GM19193 (cell line): ENCODE results near the gene FHIT.

Experiments used
- POLR2A ChIP-seq: IDR thresholded peaks from 4 replicates; pipeline ENCODE4 v1.6.1; 2011; ENCODE audit not compliant: insufficient read depth, insufficient read length; ENCODE audit errors: extremely low read depth

FHIT gene

GRCh38 chr3:60651799-60652198 lies 599.5 kb downstream of the FHIT start:
- TF ChIP-seq POLR2A, result no peak

GRCh38 chr3:60650171-60650570 lies 601.1 kb downstream of the FHIT start:
- TF ChIP-seq POLR2A, result no peak

GRCh38 chr3:60645801-60646200 lies 605.5 kb downstream of the FHIT start:
- no peak for TF ChIP-seq POLR2A

GRCh38 chr3:60643831-60644230 lies 607.4 kb downstream of the FHIT start:
- TF ChIP-seq POLR2A, result no peak

GRCh38 chr3:60641354-60641753 lies 609.9 kb downstream of the FHIT start:
- TF ChIP-seq POLR2A, result no peak

- no peak for TF ChIP-seq POLR2A
Measured at GRCh38 chr3:60636846-60637245, 614.4 kb downstream of the FHIT start.

GRCh38 chr3:60633644-60634043 lies 617.6 kb downstream of the FHIT start:
- no peak for TF ChIP-seq POLR2A

- TF ChIP-seq POLR2A, result no peak
Measured at GRCh38 chr3:60631509-60631908, 619.7 kb downstream of the FHIT start.

- no peak for TF ChIP-seq POLR2A
Measured at GRCh38 chr3:60630953-60631352, 620.3 kb downstream of the FHIT start.

- no peak for TF ChIP-seq POLR2A
Measured at GRCh38 chr3:60629816-60630215, 621.4 kb downstream of the FHIT start.

GRCh38 chr3:60622349-60622748 lies 628.9 kb downstream of the FHIT start:
- TF ChIP-seq POLR2A, result no peak

- TF ChIP-seq POLR2A, result no peak
Measured at GRCh38 chr3:60617188-60617587, 634.1 kb downstream of the FHIT start.

- TF ChIP-seq POLR2A, result no peak
Measured at GRCh38 chr3:60613769-60614303, 637.4 kb downstream of the FHIT start.

GRCh38 chr3:60610441-60611112 lies 640.7 kb downstream of the FHIT start:
- TF ChIP-seq POLR2A, result no peak

- no peak for TF ChIP-seq POLR2A
Measured at GRCh38 chr3:60609446-60609845, 641.8 kb downstream of the FHIT start.

GRCh38 chr3:60603860-60604259 lies 647.4 kb downstream of the FHIT start:
- TF ChIP-seq POLR2A, result no peak

- TF ChIP-seq POLR2A, result no peak
Measured at GRCh38 chr3:60600848-60601247, 650.4 kb downstream of the FHIT start.
